Hematopoietic multipotent progenitor cell (in vitro differentiated cells): Measurements from ENCODE around the gene METTL8. TPM values are rescaled to one million over a fixed set of nuclear protein-coding genes. Genes with fewer than 3 reads are reported as not detected.

Experiments
- DNase-seq, 3 donors: peaks; one replicate each; pipeline ENCODE4 v3.0.0-alpha.2; 2011 to 2015; ENCODE audit warnings: low read depth in 2 of 3, low spot score in 2 of 3
- total RNA-seq: library from RNA; depleted of rRNA; stranded (reverse); fragments of >200 nt; gene quantifications from one replicate; pipeline ENCODE4 v1.2.3, GENCODE V29; 2012

METTL8 gene
- total RNA-seq, 1 donor, result 5.9 TPM

GRCh38 chr2:171271386-171271785 lies 162.4 kb downstream of the METTL8 start:
- no peak for DNase-seq

- no peak for DNase-seq
Observed at GRCh38 chr2:171267855-171268629, 165.7 kb downstream of the METTL8 start.

Other genes with a start within 250 kb of the METTL8 start
- gene DCAF17, start 236 bp upstream of the METTL8 start, total RNA-seq, result 14.8 TPM
- gene CYBRD1, start 88.5 kb upstream of the METTL8 start, total RNA-seq, result 39.6 TPM